ENCODE measurements around the gene DAPK2. TPM values are rescaled to one million over a fixed set of nuclear protein-coding genes. Genes with fewer than 3 reads are reported as not detected.

DAPK2 gene
- total and polyA plus RNA-seq, 2 donors (not counting 1 experiment from before 2014, with no cell fraction given) = 8.3 to 31.9 TPM

- H3K27me3 ChIP-seq (replicated peaks in 1 of 4; ENCODE audit: control extremely low read depth in 1 of 4, control insufficient read depth in 3 of 4, insufficient read depth in 4 of 4, low read length in 3 of 4) = no peaks in the 10 kb centered on the region
- ChIA-PET POLR2A (interaction anchor here (1.1 to 1.2 kb wide), 2 partner anchors 9 to 27 kb away, joined by 4 to 5 read pairs; no protein-coding TSS in a partner anchor), CTCF (no interaction called here)
- H3K4me3 ChIP-seq (ENCODE audit: control extremely low read depth in 1 of 5, extremely low read depth in 1 of 5, insufficient read depth in 1 of 5, low read depth in 2 of 5, low read length in 4 of 5) = no peak overlapping the region
- H3K79me2 ChIP-seq (ENCODE audit: control insufficient read depth, insufficient read depth, low read length) = no peaks in the 10 kb centered on the region
- ATAC-seq (ENCODE audit: low read depth) = no peak
- no peak overlapping the region for H3K4me2 ChIP-seq (replicated peaks; ENCODE audit: low read depth, low read length, poor library complexity, severe bottlenecking)
- H3K27ac ChIP-seq (ENCODE audit: low read length in 2 of 2) = no peak overlapping the region
- H3K36me3 ChIP-seq (replicated peaks in 1 of 2; ENCODE audit: control extremely low read depth in 1 of 2, control insufficient read depth in 1 of 2, extremely low read depth in 1 of 2, insufficient read depth in 2 of 2, low read length in 1 of 2) = no peaks in the 10 kb centered on the region
- no peaks in the 10 kb centered on the region for H4K20me1 ChIP-seq (ENCODE audit: control insufficient read depth, insufficient read depth, low read length, poor library complexity, severe bottlenecking)
- no peaks in the 10 kb centered on the region for H3K9me3 ChIP-seq (ENCODE audit: control extremely low read depth in 1 of 3, control insufficient read depth in 2 of 3, insufficient read depth in 1 of 3, low read length in 2 of 3)
- peaks cover 32% of the 10 kb centered on the region for H3K4me1 Mint-ChIP-seq
- H3K4me1 ChIP-seq (ENCODE audit: control insufficient read depth in 2 of 2, insufficient read depth in 2 of 2, low read length in 2 of 2) = peaks cover 31 to 32% of the 10 kb centered on the region in 2 donors
- TF ChIP-seq EZH2 (IDR thresholded peaks at IDR 0.05; ENCODE audit: borderline replicate concordance, insufficient read depth, low read depth, low read length, poor library complexity, severe bottlenecking) = no peak
- TF ChIP-seq CTCF (IDR thresholded peaks at IDR 0.05) = no peak
- intact Hi-C loops (cut with micrococcal nuclease) = loop anchor here (2.0 kb wide), 1 partner anchor 19 kb away; no protein-coding TSS in a partner anchor
- H3K27me3 Mint-ChIP-seq = no peaks in the 10 kb centered on the region
- no peak overlapping the region for H2AFZ ChIP-seq (ENCODE audit: insufficient read depth, low read depth, low read length, poor library complexity, severe bottlenecking)
- 100% methylated on average over 2 of the region's 2 CpGs for WGBS (ENCODE audit: insufficient coverage)
- no peak for DNase-seq
- H3K9me3 Mint-ChIP-seq (ENCODE audit: insufficient read depth) = no peaks in the 10 kb centered on the region
- H3K9ac ChIP-seq (ENCODE audit: low read length) = no peak overlapping the region
- peak overlapping the region; percentile 4 for H3K27ac Mint-ChIP-seq
- H3K4me3 Mint-ChIP-seq = no peak overlapping the region
Observed at GRCh38 chr15:63861946-63862517, 184.3 kb downstream of the DAPK2 start.

- H3K27me3 ChIP-seq (replicated peaks in 1 of 4; ENCODE audit: control extremely low read depth in 1 of 4, control insufficient read depth in 3 of 4, insufficient read depth in 4 of 4, low read length in 3 of 4) = no peaks in the 10 kb centered on the region
- ChIA-PET POLR2A (interaction anchor here (0.7 to 1.2 kb wide), 3 partner anchors 22 to 304 kb away, joined by 3 to 8 read pairs (median 5); no protein-coding TSS in a partner anchor), CTCF (interaction anchor here (1.0 to 2.9 kb wide), 11 partner anchors 9 to 207 kb away, joined by 3 to 30 read pairs (median 5); partner anchors contain the start of gene DAPK2)
- peak overlapping the region; percentile 89 for H3K27ac Mint-ChIP-seq
- no peaks in the 10 kb centered on the region for H4K20me1 ChIP-seq (ENCODE audit: control insufficient read depth, insufficient read depth, low read length, poor library complexity, severe bottlenecking)
- H3K4me1 Mint-ChIP-seq = peaks cover 31% of the 10 kb centered on the region
- H3K27ac ChIP-seq (ENCODE audit: low read length in 2 of 2) = peak overlapping the region; percentile 71 to 76
- peak overlapping the region; percentile 1 for H3K9ac ChIP-seq (ENCODE audit: low read length)
- ATAC-seq (ENCODE audit: low read depth) = no peak
- WGBS (ENCODE audit: insufficient coverage) = 80% methylated on average over 1 of the region's 4 CpGs
- peaks cover 31 to 32% of the 10 kb centered on the region in 2 donors for H3K4me1 ChIP-seq (ENCODE audit: control insufficient read depth in 2 of 2, insufficient read depth in 2 of 2, low read length in 2 of 2)
- H2AFZ ChIP-seq (ENCODE audit: insufficient read depth, low read depth, low read length, poor library complexity, severe bottlenecking) = peak overlapping the region; percentile 62
- H3K27me3 Mint-ChIP-seq = no peaks in the 10 kb centered on the region
- no peaks in the 10 kb centered on the region for H3K9me3 Mint-ChIP-seq (ENCODE audit: insufficient read depth)
- TF ChIP-seq EZH2 (IDR thresholded peaks at IDR 0.05; ENCODE audit: borderline replicate concordance, insufficient read depth, low read depth, low read length, poor library complexity, severe bottlenecking) (no peak), CTCF (IDR thresholded peaks at IDR 0.05) (no peak)
- H3K36me3 ChIP-seq (replicated peaks in 1 of 2; ENCODE audit: control extremely low read depth in 1 of 2, control insufficient read depth in 1 of 2, extremely low read depth in 1 of 2, insufficient read depth in 2 of 2, low read length in 1 of 2) = no peaks in the 10 kb centered on the region
- H3K4me3 Mint-ChIP-seq = peak overlapping the region; percentile 52
- H3K4me3 ChIP-seq (ENCODE audit: control extremely low read depth in 1 of 5, extremely low read depth in 1 of 5, insufficient read depth in 1 of 5, low read depth in 2 of 5, low read length in 4 of 5) = no peak overlapping the region
- peak overlapping the region; percentile 57 for H3K4me2 ChIP-seq (replicated peaks; ENCODE audit: low read depth, low read length, poor library complexity, severe bottlenecking)
- no peaks in the 10 kb centered on the region for H3K9me3 ChIP-seq (ENCODE audit: control extremely low read depth in 1 of 3, control insufficient read depth in 2 of 3, insufficient read depth in 1 of 3, low read length in 2 of 3)
- intact Hi-C loops (cut with micrococcal nuclease) = loop anchor here (2.0 kb wide), 1 partner anchor 20 kb away; no protein-coding TSS in a partner anchor
- DNase-seq = no peak
- H3K79me2 ChIP-seq (ENCODE audit: control insufficient read depth, insufficient read depth, low read length) = no peaks in the 10 kb centered on the region
Observed at GRCh38 chr15:63860555-63860954, 185.7 kb downstream of the DAPK2 start.

All from B cell (primary cell).